Muscle of arm (tissue), 14 donors: ENCODE measurements around the gene FBN3. TPM values are rescaled to one million over a fixed set of nuclear protein-coding genes. Genes with fewer than 3 reads are reported as not detected.
"Not testable (repeated sequence)": the region's sequence is repeated elsewhere in the genome, so short reads cannot be mapped to it uniquely, and the experiment has no call there.

Experiments
- DNase-seq: peaks from one replicate; pipeline ENCODE4 v3.0.0-alpha.2; 2013
- long read RNA-seq, 11 donors: transcript quantifications; one replicate each; lab custom pipeline, GENCODE V29; 2026
- polyA plus RNA-seq, 12 donors: library from polyadenylated mRNA; unstranded; fragments of 120-200 nt; gene quantifications; one replicate each; pipeline ENCODE4 v1.2.1, GENCODE V29; 2013; ENCODE audit not compliant: insufficient read length in 12 of 12

The FBN3 gene
- 10 to 100 TPM in 6 of 12 donors, 1 to 10 TPM in 5, not detected in 1; 5.6 to 41.5 (median 11.5) TPM for polyA plus RNA-seq
- long read RNA-seq, donor 1: 0 reads
- long read RNA-seq, donor 2: 0 reads
- long read RNA-seq, donor 3: 0 reads
- long read RNA-seq, donor 4: 0 reads
- long read RNA-seq, donor 5: 0 reads
- long read RNA-seq, donor 6: 0 reads
- long read RNA-seq, donor 7: 0 reads
- long read RNA-seq, donor 8, partial matches to known transcripts: 10 of 15 reads
- long read RNA-seq, donor 8, other reads (novel, unspliced or antisense): 5 of 15 reads
- long read RNA-seq, donor 9: 0 reads
- long read RNA-seq, donor 10: 0 reads
- long read RNA-seq, donor 11: 0 reads

DNA sequence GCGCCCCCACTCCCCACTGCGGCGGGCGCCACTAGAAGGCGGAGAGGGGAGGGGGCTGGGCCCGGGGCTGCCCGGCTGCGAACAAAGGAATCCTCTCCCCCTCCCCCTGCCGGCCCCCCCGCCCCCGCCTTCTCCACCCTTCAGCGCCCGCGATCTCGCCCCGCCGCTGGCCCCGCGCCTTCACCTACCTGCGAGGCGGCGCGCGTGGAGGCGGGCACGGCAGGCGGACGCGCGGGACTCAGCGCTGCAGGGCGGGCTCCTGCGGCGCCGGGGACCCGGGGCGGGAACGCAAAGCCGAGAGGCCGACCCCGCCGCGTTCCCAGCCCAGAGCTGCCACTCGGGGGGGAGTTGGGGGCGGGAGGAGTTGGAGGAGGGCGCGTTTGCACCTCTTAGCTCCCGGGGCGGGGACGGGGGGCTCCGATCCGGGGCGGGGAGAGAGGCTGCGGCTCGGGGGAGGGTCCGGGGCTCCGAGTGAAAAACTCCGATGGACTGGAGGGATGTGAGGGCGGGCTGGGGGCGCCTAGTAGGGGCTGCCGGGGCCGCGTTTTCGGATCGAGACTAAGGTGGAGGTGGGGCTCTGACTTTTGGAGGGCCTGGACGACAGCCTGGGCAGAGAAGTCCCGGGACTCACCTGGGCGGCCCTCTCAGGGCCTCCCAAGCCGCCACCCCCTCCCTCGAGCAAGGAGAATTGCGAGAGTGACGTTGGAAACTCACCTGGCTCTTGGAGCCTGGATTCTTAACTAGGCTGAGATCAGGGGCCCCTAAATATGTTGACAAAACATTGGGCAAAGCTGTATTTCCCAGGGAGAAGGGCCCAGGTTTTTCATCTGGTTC is at the start of gene FBN3:
TSS of gene FBN3 (minus strand) at position 332 of the 834 bp plus-strand sequence. CDS start 2,112 bp downstream, outside the sequence.
- DNase-seq: no peak

GRCh38 chr19:8196271-8196927 is 47.0 kb upstream of the FBN3 start:
- no peak for DNase-seq

GRCh38 chr19:8194528-8195267 is 45.3 kb upstream of the FBN3 start:
- DNase-seq: no peak

DNA sequence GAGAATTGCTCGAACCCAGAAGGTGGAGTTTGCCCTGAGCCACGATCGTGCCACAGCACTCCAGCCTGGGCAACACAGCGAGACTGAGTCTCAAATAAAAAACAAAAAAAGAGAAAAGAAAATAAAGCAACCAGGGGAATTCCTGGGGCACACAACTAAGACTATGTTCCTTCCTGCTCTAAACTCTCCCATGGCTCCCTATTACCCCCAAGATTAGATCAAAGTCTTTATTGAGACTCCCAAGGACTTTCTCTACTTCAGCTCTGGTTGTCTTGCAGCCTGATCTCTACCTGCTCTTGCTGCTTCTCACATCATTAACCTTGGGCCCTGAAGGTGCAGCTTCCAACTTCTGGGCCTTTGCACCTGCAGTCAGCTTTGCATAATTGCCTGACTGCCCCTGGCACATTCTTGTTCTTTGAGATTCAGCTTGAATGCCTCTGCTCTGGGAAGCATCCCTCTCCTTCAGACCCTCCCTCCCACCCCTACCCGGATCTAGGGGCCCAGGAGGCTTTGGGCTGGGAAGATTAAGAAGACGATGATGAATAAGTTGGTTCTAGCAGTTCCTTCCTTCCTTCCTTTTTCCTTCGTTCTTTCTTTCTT is 42.9 kb upstream of the FBN3 start:
- DNase-seq: no peak

- no peak for DNase-seq
Observed at GRCh38 chr19:8185343-8186068, 36.1 kb upstream of the FBN3 start.

GRCh38 chr19:8184274-8184673 is 34.9 kb upstream of the FBN3 start:
- no peak for DNase-seq

GRCh38 chr19:8180018-8180417 is 30.6 kb upstream of the FBN3 start:
- DNase-seq: no peak

GRCh38 chr19:8174706-8175105 is 25.3 kb upstream of the FBN3 start:
- DNase-seq: no peak

DNA sequence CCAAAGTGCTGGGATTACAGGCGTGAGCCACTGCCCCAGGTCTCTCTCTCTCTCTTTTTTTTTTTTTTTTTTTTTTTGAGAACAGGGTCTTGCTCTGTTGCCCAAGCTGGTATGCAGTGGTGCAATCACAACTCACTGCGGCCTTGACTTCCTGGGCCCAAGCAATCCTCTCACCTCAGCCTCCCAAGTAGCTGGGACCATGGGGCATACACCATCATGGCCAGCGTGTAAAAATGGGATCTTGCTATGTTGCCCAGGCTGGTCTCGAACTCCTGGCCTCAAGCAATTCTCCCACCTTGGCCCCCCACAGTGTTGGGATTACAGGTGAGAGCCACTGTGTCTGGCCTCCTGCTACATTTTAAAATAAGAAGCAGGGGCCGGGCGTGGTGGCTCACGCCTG is 19.1 kb upstream of the FBN3 start:
- no peak for DNase-seq

GRCh38 chr19:8167985-8168384 is 18.6 kb upstream of the FBN3 start:
- no peak for DNase-seq

GRCh38 chr19:8163759-8164158 is 14.4 kb upstream of the FBN3 start:
- no peak for DNase-seq

DNA sequence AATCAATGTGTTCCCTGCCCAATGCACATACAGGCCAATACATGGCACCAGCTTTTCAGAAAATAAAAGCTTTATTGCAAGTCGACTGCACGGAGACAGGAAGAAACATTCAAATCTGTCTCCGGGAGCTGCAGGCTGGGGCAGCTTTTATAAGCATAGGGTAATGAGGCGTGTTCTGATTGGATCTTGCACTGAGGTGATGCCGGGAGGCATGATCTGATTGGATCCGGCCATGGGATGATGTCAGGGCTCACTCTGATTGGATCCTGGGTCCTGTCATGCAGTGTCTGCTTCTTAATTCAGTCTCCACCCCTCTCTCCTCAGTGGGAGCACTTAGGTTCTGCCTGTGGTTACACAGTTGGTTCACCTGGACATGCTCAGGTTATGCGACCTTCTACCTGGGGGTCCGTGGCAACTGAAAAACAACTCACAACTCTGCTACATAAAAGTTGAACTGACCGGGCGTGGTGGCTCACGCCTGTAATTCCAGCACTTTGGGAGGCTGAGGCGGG is 11.8 kb upstream of the FBN3 start:
- no peak for DNase-seq

GRCh38 chr19:8159322-8159721 is 9.9 kb upstream of the FBN3 start:
- DNase-seq: not testable (repeated sequence)

GRCh38 chr19:8158411-8159074 is 9.2 kb upstream of the FBN3 start:
- peak; percentile 73 for DNase-seq

DNA sequence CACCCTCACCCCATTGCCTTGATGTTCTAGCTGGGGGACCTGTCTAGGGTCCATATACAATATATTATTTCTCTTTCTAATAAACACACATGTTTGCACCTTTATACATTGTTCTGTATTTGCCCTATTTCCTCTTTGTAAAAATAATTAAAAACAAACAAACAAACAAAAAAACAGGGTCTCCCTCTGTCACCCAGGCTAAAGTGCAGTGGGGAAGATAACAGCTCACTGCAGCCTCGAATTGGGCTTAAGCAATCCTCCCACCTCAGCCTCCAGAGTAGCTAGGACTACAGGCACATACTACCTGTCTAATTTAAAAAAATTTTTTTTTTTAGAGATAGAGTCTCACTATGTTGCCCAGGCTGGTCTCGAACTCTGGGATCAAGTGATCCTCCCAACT is 5.9 kb upstream of the FBN3 start:
- no peak for DNase-seq

- not testable (repeated sequence) for DNase-seq
Observed at GRCh38 chr19:8154014-8154413, 4.6 kb upstream of the FBN3 start.

DNA sequence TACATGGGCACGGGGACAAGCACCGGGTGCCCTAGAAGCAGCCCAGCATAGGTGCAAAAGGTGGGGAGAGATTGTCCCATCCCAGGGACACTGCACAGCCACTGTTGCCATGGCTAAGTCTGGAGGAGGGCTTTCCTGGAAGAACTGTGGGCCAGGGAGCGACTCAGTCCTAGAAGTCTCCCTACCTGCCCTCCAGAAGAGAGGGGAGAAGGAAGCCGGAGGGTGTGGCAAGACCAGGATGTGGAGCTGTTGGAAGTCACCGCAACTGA is 2.3 kb upstream of the FBN3 start:
- DNase-seq: no peak

DNA sequence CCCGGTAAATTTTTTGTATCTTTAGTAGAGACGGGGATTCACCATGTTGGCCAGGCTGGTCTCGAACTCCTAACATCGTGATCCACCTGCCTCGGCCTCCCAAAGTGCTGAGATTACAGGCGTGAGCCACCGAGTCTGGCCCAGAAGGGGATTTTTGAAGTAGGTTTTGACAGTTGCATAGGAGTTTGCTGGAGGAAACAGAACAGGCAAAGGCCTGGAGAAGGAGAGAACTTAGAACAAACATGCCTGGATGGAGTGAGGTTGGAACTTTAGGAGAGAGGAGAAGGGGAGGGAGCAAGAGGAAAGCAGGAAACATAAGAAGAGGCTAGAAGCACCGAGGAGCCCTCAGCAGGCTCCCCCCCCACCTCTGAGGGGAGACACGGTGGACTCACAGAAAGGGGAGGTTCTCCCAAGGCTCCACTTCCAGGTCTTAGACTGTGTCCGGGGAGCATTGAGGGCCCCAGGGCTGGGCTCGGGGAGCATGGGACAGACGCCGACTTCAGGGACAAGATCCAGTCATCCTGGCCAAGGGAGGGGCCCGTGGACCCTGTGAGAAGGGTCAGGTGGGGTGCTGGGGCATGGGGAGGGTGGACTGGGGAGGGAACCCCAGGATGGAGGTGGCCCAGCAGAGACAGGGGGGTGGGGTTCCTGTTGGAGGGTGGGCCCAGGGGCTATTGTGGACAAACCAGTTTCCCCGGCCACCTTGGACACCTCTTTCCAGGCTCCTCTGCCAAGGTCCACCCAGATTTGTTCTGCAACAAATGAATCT is 1.8 kb upstream of the FBN3 start:
- DNase-seq: no peak

- DNase-seq: no peak
Observed at GRCh38 chr19:8150178-8150865, 930 bp upstream of the FBN3 start.
